ENCODE data around the gene ENTPD8. TPM values are rescaled to one million over a fixed set of nuclear protein-coding genes. Genes with fewer than 3 reads are reported as not detected.
A peak's percentile ranks its signal among the peaks of the same experiment; 100 is the strongest.
"Not testable (repeated sequence)": the region's sequence is repeated elsewhere in the genome, so short reads cannot be mapped to it uniquely, and the experiment has no call there.

The ENTPD8 gene
- total and polyA plus RNA-seq, 3 experiments from 2014 or later = not detected

DNA sequence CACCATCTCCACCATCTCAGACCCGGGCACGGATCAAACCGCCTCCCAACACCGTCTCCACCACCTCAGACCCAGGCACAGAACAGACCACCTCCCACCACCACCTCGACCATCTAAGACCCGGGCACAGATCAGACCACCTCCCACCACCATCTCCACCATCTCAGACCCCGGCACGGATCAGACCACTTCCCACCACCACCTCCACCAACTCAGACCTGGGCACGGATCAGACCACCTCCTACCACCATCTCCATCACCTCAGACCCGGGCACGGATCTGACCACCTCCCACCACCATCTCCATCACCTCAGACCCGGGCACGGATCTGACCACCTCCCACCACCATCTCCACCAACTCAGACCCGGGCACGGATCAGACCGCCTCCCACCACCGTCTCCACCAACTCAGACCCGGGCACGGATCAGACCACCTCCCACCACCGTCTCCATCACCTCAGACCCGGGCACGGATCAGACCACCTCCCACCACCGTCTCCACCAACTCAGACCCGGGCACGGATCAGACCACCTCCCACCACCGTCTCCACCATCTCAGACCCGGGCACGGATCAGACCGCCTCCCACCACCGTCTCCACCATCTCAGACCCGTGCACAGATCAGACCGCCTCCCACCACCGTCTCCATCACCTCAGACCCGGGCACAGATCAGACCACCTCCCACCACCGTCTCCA lies 25.4 kb upstream of the ENTPD8 start:
- H3K9me3 Mint-ChIP-seq; DNase-seq; H3K4me3 Mint-ChIP-seq; H3K27me3 ChIP-seq (ENCODE audit: insufficient read depth, low read length, poor library complexity, severe bottlenecking); H3K27ac ChIP-seq (ENCODE audit: low read depth, low read length); H3K9me3 ChIP-seq (ENCODE audit: low read length); POLR2A ChIA-PET; CTCF ChIA-PET; H3K4me3 ChIP-seq (ENCODE audit: low read length); H3K36me3 ChIP-seq (ENCODE audit: insufficient read depth, low read length); H3K27me3 Mint-ChIP-seq; H3K36me3 Mint-ChIP-seq: not testable (repeated sequence)
- H3K27ac Mint-ChIP-seq = peak overlapping the region in 1 of 8 donors; percentile 51
- peaks cover 22% of the 10 kb centered on the region for H3K4me1 ChIP-seq (ENCODE audit: insufficient read depth, low read length)
- H3K4me1 Mint-ChIP-seq = peaks cover 12 to 21% (median 20%) of the 10 kb centered on the region in 3 donors

GRCh38 chr9:137465720-137466388 lies 24.7 kb upstream of the ENTPD8 start:
- no peak overlapping the region for H3K4me3 ChIP-seq (ENCODE audit: low read length)
- Mint-ChIP-seq H3K36me3 (no peaks in the 10 kb centered on the region), H3K4me3 (peak overlapping the region in 1 of 7 donors; percentile 55), H3K27me3 (no peaks in the 10 kb centered on the region), H3K27ac (peak overlapping the region in 3 of 8 donors; percentile 43 to 66 (median 51)), H3K4me1 (peaks cover 13 to 27% (median 18%) of the 10 kb centered on the region in 3 donors), H3K9me3 (no peaks in the 10 kb centered on the region)
- H3K4me1 ChIP-seq (ENCODE audit: insufficient read depth, low read length) = peaks cover 29% of the 10 kb centered on the region
- POLR2A ChIA-PET = no interaction called here
- no peaks in the 10 kb centered on the region for H3K27me3 ChIP-seq (ENCODE audit: insufficient read depth, low read length, poor library complexity, severe bottlenecking)
- CTCF ChIA-PET = no interaction called here
- DNase-seq = peak in 1 of 5 donors; percentile 44
- H3K27ac ChIP-seq (ENCODE audit: low read depth, low read length) = no peak overlapping the region
- no peaks in the 10 kb centered on the region for H3K36me3 ChIP-seq (ENCODE audit: insufficient read depth, low read length)
- H3K9me3 ChIP-seq (ENCODE audit: low read length) = no peaks in the 10 kb centered on the region

DNA sequence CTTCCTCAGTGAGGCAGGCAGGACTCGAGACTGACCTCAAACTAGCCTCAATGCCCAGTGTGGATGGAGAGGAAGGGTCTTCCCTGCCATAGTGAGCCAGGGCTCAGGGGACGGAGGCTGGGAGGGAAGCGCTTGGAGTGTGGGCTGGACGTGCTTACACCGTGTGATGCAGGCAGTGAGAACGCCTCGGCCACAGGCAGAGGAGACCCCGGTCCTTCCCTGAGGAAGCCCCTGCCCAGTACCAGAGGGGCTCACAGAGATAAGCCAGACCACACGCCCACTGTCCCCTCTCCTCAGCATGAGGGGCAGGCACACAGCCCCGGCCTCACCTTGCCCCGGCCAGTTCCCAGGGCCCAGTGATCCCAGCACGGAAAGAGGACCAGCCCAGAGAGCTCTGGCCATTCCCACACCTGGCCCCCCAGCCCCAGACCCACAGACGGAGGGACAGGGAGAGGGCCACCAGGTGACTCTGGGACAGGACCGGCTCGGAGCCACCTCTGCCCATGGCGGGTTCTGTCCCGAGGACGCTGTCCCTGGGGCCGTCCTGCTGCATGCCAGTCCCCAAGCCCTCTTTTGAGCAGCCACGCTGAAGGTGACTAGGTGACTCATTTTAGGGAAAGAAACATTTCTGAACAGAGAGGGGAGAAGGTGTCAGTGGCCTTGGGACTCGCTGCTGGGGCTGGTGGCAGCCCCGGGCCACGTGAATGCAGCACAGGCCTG lies 24.0 kb upstream of the ENTPD8 start:
- Histone ChIP-seq H3K9me3 (ENCODE audit: low read length) (no peaks in the 10 kb centered on the region), H3K36me3 (ENCODE audit: insufficient read depth, low read length) (no peaks in the 10 kb centered on the region), H3K4me1 (ENCODE audit: insufficient read depth, low read length) (peaks cover 31% of the 10 kb centered on the region), H3K27me3 (ENCODE audit: insufficient read depth, low read length, poor library complexity, severe bottlenecking) (no peaks in the 10 kb centered on the region), H3K4me3 (ENCODE audit: low read length) (no peak overlapping the region), H3K27ac (ENCODE audit: low read depth, low read length) (no peak overlapping the region)
- ChIA-PET CTCF (no interaction called here), POLR2A (no interaction called here)
- Mint-ChIP-seq H3K36me3 (no peaks in the 10 kb centered on the region), H3K4me1 (peaks cover 12 to 29% (median 13%) of the 10 kb centered on the region in 3 donors), H3K4me3 (no peak overlapping the region), H3K27me3 (no peaks in the 10 kb centered on the region), H3K27ac (no peak overlapping the region), H3K9me3 (no peaks in the 10 kb centered on the region)
- DNase-seq = peak in 1 of 5 donors; percentile 37

DNA sequence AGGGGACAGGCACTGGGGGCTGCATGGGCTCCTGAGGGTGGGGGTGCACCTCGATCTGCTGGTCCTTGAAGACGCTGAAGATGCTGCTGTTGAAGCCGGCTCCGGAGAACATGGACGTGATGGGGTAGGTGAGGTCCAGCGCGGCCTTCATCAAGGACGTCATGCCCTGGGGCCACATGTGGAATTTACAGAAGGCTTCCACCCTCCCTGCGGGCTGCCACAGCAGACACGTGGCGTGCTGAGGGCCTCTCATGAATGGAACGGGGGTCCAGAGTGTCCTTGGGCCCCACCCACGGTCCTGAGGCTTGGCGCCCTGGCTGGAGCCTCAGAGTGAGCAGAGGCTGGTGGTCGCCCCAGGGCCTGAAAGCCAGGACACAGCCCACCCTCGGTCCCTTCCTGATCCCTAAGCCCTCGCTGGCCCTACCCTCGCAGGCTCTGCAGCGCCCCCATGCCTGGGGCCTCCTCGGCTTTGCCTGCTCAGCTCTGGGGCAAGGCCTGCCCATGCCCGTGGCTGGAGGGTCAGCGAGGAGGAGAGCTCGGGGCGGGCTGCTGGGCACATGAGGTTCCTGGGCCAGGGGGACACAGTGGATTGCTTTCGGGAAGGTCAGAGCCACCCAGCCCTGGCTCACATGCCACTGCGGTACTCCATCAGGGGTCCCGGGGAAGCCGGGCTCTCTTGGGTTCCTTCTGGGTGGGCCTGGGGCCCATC lies 23.3 kb upstream of the ENTPD8 start:
- H3K9me3 Mint-ChIP-seq = no peaks in the 10 kb centered on the region
- peak in 1 of 5 donors; percentile 48 for DNase-seq
- Histone ChIP-seq H3K27me3 (ENCODE audit: insufficient read depth, low read length, poor library complexity, severe bottlenecking) (no peaks in the 10 kb centered on the region), H3K9me3 (ENCODE audit: low read length) (no peaks in the 10 kb centered on the region), H3K4me3 (ENCODE audit: low read length) (no peak overlapping the region), H3K36me3 (ENCODE audit: insufficient read depth, low read length) (no peaks in the 10 kb centered on the region), H3K27ac (ENCODE audit: low read depth, low read length) (no peak overlapping the region), H3K4me1 (ENCODE audit: insufficient read depth, low read length) (peaks cover 38% of the 10 kb centered on the region)
- POLR2A ChIA-PET = interaction anchor here (0.6 kb wide), 1 partner anchor 11 kb away, joined by 3 read pairs; no protein-coding TSS in a partner anchor
- H3K27me3 Mint-ChIP-seq = no peaks in the 10 kb centered on the region
- H3K36me3 Mint-ChIP-seq = no peaks in the 10 kb centered on the region
- H3K27ac Mint-ChIP-seq = peak overlapping the region in 4 of 8 donors; percentile 19 to 75 (median 66)
- CTCF ChIA-PET = no interaction called here
- H3K4me1 Mint-ChIP-seq = peaks cover 16 to 33% (median 18%) of the 10 kb centered on the region in 3 donors
- H3K4me3 Mint-ChIP-seq = no peak overlapping the region

DNA sequence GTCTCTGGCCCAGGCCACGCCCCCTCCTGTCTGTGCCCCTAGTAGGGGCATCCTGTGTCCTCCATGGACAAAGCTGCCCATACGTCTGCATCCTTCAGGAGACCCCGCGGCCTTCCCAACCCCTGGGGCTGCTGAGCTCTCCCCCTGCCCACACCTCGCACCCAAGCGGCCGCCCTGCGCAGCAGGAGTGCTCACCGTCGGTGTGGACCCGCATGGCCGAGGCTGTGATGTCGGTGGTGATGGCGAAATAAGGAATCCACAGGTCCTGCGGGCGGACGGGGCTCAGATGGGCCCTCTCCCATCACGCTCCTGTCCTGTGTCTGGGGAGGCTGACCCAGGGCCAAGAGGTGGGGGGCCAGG lies 22.8 kb upstream of the ENTPD8 start:
- Histone ChIP-seq H3K27me3 (ENCODE audit: insufficient read depth, low read length, poor library complexity, severe bottlenecking) (no peaks in the 10 kb centered on the region), H3K27ac (ENCODE audit: low read depth, low read length) (no peak overlapping the region), H3K36me3 (ENCODE audit: insufficient read depth, low read length) (no peaks in the 10 kb centered on the region), H3K9me3 (ENCODE audit: low read length) (no peaks in the 10 kb centered on the region), H3K4me3 (ENCODE audit: low read length) (no peak overlapping the region), H3K4me1 (ENCODE audit: insufficient read depth, low read length) (peaks cover 40% of the 10 kb centered on the region)
- ChIA-PET POLR2A (no interaction called here), CTCF (interaction anchor here (1.0 kb wide), 1 partner anchor 19 kb away, joined by 4 read pairs; no protein-coding TSS in a partner anchor)
- peaks cover 11 to 35% (median 18%) of the 10 kb centered on the region in 3 donors for H3K4me1 Mint-ChIP-seq
- H3K9me3 Mint-ChIP-seq = no peaks in the 10 kb centered on the region
- no peak overlapping the region for H3K4me3 Mint-ChIP-seq
- peak overlapping the region in 2 of 8 donors; percentile 19 to 75 for H3K27ac Mint-ChIP-seq
- DNase-seq = no peak
- no peaks in the 10 kb centered on the region for H3K27me3 Mint-ChIP-seq
- no peaks in the 10 kb centered on the region for H3K36me3 Mint-ChIP-seq

DNA sequence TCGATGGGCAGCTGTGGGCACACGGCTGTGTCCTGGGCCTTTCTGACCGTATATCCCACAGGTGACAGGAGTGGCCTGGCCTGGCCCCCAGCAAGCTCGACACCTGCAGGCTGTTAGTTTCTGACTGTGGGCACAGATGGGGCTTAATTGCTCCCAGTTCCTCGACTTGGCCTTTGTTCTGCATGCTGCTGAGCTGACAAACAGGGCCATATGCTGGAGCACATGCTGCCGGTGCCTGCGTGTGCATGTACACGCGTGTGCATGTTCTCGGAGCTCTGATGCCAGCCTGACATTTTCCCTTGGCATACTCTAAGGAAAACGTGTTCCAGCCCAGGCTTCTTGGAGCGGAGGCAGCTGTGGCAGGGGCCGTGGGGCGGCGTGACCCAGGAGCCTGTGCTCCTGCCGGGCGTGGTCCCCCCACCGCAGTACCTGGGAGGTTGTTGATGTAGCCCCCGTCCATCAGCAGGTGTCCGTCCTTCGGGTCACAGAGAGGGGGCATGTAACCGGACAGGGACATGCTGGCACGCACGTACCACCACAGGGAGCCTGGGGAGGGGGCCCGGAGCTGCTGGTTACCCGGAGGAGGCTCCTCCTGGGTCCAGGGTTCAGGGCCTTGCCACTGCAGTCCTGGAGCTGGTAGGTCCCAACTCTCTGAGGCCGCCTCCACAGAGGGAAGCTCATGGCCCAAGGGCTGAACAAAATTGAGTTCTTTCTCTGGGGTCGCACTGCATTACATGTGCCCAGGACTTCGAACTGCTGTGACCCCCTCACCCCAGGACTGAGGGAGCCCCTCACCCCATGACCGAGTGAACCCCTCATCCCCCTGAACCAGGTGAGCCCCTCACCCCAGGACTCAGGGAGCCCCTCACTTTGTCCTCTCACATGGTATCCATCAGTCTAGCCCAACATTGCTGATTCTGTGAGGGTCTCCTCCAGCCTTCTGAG lies 22.1 kb upstream of the ENTPD8 start:
- ChIA-PET POLR2A (no interaction called here), CTCF (interaction anchor here (1.0 to 1.5 kb wide), 2 partner anchors 19 to 144 kb away, joined by 3 to 4 read pairs; no protein-coding TSS in a partner anchor)
- H3K9me3 ChIP-seq (ENCODE audit: low read length) = no peaks in the 10 kb centered on the region
- no peak for DNase-seq
- H3K36me3 ChIP-seq (ENCODE audit: insufficient read depth, low read length) = no peaks in the 10 kb centered on the region
- peaks cover 43% of the 10 kb centered on the region for H3K4me1 ChIP-seq (ENCODE audit: insufficient read depth, low read length)
- H3K27me3 Mint-ChIP-seq = no peaks in the 10 kb centered on the region
- no peaks in the 10 kb centered on the region for H3K27me3 ChIP-seq (ENCODE audit: insufficient read depth, low read length, poor library complexity, severe bottlenecking)
- H3K27ac ChIP-seq (ENCODE audit: low read depth, low read length) = no peak overlapping the region
- H3K27ac Mint-ChIP-seq = peak overlapping the region in 6 of 8 donors; percentile 14 to 64 (median 54)
- no peaks in the 10 kb centered on the region for H3K36me3 Mint-ChIP-seq
- no peaks in the 10 kb centered on the region for H3K9me3 Mint-ChIP-seq
- H3K4me3 ChIP-seq (ENCODE audit: low read length) = no peak overlapping the region
- peak overlapping the region in 3 of 7 donors; percentile 19 to 54 (median 26) for H3K4me3 Mint-ChIP-seq
- peaks cover 10 to 35% (median 18%) of the 10 kb centered on the region in 3 donors for H3K4me1 Mint-ChIP-seq

GRCh38 chr9:137462396-137462985 lies 21.3 kb upstream of the ENTPD8 start:
- Histone ChIP-seq H3K9me3 (ENCODE audit: low read length) (no peaks in the 10 kb centered on the region), H3K4me1 (ENCODE audit: insufficient read depth, low read length) (peaks cover 49% of the 10 kb centered on the region), H3K27me3 (ENCODE audit: insufficient read depth, low read length, poor library complexity, severe bottlenecking) (no peaks in the 10 kb centered on the region), H3K36me3 (ENCODE audit: insufficient read depth, low read length) (no peaks in the 10 kb centered on the region), H3K4me3 (ENCODE audit: low read length) (peak overlapping the region; percentile 66), H3K27ac (ENCODE audit: low read depth, low read length) (peak overlapping the region; percentile 65)
- Mint-ChIP-seq H3K27ac (peak overlapping the region in 5 of 8 donors; percentile 50 to 95 (median 94)), H3K4me3 (peak overlapping the region in 5 of 7 donors; percentile 19 to 90 (median 84)), H3K27me3 (no peaks in the 10 kb centered on the region), H3K36me3 (no peaks in the 10 kb centered on the region), H3K4me1 (peaks cover 10 to 38% (median 18%) of the 10 kb centered on the region in 3 donors), H3K9me3 (no peaks in the 10 kb centered on the region)
- ChIA-PET CTCF (interaction anchor here (1.4 to 1.5 kb wide), 2 partner anchors 40 to 143 kb away, joined by 3 to 6 read pairs; partner anchors contain the start of genes EXD3 and NOXA1), POLR2A (interaction anchor here (0.6 to 1.5 kb wide), 3 partner anchors 39 to 222 kb away, joined by 3 to 6 read pairs (median 6); partner anchors contain the start of genes EXD3, MRPL41, NOXA1 and TUBB4B)
- no peak for DNase-seq
